ENCODE measurements around the gene MELK. TPM values are rescaled to one million over a fixed set of nuclear protein-coding genes. Genes with fewer than 3 reads are reported as not detected.
A peak's percentile ranks its signal among the peaks of the same experiment; 100 is the strongest.
"Not testable (repeated sequence)": the region's sequence is repeated elsewhere in the genome, so short reads cannot be mapped to it uniquely, and the experiment has no call there.

MELK gene
- polyA plus RNA-seq (ENCODE audit: insufficient read depth in 1 of 5, insufficient read length in 5 of 5, low replicate concordance in 1 of 5) = 10 to 100 TPM; 13.1 to 33.8 (median 19.9) TPM
- long read RNA-seq, donor 1, partial matches to known transcripts = 0 of 1 reads
- long read RNA-seq, donor 1, other reads (novel, unspliced or antisense) = 0 of 1 reads
- long read RNA-seq, donor 2, partial matches to known transcripts = 0 of 1 reads
- long read RNA-seq, donor 2, other reads (novel, unspliced or antisense) = 0 of 1 reads
- long read RNA-seq, donor 3 = 0 reads
- long read RNA-seq, donor 4 = 0 reads
- long read RNA-seq, donor 5, partial matches to known transcripts = 6 of 6 reads
- long read RNA-seq, donor 5, other reads (novel, unspliced or antisense) = 0 of 6 reads
- long read RNA-seq, donor 6 = 0 reads
- long read RNA-seq, donor 7 = 0 reads
- long read RNA-seq, donor 8 = 0 reads

DNA sequence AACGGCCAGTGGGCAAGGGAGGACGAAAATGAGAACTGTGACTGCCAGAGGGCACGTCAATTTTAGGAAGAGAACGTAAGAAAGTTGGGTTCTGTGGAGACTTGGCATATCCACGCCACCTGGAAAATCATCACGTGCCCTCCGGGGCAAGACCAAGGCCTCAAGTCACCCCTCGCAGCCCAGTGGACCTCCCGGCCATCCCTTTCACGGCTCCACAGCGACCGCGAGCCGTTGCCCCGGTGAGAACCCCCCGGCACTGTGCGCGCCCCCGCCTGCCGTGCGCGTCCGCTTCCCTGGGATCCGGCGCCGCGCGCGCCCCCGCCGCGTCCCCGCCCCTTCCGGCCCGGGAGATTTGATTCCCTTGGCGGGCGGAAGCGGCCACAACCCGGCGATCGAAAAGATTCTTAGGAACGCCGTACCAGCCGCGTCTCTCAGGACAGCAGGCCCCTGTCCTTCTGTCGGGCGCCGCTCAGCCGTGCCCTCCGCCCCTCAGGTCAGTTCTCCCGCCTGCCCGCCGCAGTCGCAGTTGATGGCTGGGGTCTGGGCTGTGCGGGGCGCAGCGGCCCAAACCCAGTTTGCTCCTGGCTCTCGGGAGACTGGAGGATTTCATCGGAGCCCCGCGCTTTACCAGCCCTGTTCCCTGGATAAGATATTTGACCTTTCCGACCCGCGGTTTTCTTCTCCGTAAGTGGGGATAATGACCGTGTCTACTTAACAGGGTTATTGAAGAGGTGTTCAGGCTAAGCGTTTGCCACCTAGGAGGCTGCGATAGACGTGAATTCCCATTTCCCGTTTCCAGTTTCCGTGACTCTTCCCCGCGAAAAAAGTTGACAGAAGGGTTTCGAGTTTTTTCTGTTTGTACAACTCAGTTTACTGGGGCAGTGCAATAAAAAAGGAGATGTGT, at the start of gene MELK:
Gene MELK, plus strand, starts transcription at position 381 of the 904 bp plus-strand sequence. CDS start 8,787 bp downstream, outside the sequence.
- peak; percentile 80 for DNase-seq

DNA sequence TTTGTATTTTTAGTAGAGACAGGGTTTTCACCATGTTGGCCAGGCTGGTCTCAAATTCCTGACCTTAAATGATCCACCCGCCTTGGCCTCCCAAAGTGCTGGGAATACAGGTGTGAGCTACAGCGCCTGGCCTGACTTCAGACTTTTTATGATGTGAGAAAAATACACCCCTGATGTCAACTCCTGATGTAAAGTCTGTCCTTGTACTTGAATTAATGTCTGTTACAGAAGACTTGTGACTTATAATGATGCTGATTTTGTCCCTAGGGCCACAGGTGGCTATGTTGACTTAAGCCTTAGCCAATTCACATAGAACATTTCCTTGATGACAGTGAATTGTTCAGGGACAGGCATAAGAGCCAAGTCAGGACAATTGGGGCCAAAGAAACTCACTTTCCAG, 42.5 kb upstream of the MELK start:
- DNase-seq = no peak

DNA sequence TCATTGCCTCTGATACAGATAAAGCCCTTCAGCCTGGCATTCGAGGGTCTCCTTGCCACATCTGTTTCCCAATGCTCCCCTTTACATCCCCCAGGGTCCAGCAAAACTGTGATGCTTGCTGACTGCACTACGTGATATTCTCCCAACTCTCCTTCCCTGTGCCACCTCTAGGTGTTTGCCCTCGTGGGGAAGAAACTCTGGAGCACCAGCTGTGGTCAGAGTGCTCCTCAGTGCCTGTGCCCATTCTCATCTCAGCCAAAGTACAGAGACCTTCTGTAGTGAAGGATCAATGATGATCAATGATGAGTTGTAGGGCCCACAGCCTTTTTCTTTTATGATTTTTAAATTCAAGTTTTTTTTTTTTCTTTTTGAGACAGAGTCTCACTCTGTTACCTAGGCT, 40.3 kb upstream of the MELK start:
- no peak for DNase-seq

DNA sequence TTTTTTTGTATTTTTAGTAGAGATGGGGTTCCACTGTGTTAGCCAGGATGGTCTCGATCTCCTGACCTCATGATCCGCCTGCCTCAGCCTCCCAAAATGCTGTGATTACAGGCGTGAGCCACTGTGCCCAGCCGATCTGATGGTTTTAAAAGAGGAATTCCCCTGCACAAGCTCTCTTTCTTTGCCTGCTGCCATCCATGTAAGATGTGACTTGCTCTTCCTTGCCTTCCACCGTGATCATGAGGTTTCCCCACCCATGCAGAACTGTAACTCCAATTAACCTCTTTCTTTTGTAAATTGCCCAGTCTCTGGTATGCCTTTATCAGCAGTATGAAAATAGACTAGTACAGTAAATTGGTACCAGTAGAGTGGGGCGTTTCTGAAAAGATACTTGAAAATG, 39.0 kb upstream of the MELK start:
- DNase-seq = not testable (repeated sequence)

DNA sequence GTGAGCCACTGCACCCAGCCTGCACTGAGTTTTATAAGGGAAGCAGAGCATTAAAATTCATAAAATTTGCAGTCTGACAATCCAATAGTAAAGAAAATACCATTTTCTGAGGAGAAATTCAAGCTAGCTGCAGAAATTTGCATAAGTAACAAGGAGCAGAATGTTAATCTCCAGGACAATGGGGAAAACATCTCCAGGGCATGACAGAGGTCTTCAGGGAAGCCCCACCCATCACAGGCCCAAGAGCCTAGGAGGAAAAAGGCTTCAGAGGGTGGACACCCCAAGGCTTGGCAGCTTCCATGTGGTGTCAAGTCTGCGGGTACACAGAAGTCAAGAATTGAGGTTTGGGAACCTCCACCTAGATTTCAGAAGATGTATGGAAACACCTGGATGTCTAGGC, 37.6 kb upstream of the MELK start:
- DNase-seq = no peak

DNA sequence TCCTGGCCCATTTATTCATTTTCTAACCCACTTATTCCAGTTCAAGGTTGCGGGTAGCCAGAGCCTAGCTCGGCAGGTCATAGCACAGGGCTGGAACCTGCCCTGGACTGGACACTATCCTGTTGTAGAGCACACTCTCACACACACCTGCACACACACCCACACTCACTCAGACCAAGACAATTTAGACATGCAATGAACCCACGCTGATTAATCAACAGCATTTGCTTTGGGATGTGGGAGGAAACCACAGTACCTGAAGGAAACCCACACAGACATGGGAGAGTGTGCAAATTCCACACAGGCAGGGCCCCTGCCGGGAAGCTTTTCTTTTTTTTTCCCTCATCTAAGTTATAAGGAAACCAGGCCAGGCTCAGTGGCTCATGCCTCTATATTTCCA, 34.8 kb upstream of the MELK start:
- no peak for DNase-seq

DNA sequence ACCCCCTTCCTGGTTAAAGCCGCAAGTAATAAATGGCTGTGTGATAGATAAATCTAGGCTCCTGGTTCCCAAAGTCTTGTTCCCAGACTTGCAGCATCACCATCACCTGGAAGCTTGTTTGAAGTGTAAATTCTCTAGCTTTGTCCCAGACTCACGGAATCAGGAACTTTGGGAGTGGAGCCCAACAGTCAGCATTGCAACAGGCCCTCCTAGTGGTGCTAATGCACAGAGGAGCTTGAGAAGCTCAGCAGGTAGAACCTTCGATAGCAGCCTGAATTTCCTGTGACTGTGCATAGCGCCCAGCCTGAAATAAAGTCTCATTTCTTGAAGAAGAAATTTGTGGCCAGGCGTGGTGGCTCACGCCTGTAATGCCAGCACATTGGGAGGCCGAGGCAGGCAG, 30.3 kb upstream of the MELK start:
- DNase-seq = no peak

DNA sequence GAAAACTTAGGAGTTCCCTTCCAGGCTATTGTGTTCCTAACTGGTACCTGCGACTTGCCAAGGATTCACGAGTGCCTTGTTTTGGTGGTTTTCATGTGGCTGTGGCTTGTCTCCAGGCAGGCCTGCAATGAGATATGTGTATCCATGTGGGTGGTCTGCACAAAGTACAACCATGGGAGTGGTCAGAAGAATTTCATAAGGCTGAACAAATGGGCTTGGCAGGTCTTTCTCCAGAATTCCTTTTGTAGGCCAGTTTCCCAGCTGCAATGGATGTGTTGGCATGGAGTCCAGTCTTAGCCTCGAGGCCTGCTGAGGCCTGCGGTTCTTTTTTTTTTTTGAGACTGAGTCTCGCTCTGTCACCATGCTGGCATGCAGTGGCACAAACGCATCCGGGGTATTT, 28.8 kb upstream of the MELK start:
- peak; percentile 41 to 59 for DNase-seq

DNA sequence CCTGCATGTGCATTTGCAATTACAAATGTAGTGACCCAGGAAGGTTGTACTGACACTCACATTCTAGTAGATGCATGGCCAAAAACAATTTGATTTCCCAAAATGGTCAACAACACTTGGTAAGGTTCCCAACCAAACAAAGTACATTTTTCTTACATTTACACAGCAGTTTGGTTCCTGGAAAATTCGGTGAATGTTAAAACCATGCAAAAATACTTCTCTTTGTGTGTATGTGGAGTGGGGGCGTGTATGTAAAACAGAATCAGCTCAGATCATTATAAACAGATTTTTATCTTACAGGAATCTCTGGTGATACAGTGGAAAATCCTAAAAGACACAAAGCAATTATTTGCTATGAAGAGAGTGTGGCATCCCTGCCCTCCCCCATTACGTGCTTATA, 25.1 kb upstream of the MELK start:
- DNase-seq = no peak

DNA sequence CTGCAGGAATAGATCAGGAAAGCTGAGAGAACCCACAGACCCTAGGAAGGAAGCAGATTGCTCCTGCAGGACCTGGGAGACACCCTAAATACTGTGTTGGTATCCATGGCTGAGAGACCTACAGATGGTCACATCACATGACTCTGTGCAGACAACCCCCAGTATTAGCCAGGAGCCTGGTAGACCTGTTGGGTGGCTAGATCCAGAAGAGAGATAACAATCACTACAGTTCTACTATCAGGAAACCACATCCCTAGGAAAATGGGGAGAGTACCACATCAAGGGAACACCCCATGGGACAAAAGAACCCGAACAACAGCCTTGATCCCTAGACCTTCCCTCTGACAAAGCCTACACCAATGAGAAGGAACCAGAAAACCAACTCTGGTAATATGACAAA, 24.2 kb upstream of the MELK start:
- no peak for DNase-seq

DNA sequence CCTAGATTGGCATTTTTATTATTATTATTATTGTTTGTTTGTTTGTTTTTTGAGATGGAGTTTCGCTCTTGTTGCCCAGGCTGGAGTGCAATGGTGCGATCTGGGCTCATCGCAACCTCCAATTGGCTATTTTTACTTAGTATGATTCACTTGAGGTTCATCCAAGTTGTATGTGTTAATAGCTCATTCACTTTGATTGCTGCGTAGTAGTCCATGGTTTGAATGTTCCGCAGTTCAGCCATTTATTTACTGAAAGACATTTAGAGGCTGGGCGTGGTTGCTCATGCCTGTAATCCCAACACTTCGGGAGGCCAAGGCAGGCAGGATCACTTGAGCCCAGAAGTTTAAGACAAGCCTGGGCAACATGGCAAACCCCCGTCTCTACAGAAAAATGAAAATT, 22.6 kb upstream of the MELK start:
- DNase-seq = no peak

DNA sequence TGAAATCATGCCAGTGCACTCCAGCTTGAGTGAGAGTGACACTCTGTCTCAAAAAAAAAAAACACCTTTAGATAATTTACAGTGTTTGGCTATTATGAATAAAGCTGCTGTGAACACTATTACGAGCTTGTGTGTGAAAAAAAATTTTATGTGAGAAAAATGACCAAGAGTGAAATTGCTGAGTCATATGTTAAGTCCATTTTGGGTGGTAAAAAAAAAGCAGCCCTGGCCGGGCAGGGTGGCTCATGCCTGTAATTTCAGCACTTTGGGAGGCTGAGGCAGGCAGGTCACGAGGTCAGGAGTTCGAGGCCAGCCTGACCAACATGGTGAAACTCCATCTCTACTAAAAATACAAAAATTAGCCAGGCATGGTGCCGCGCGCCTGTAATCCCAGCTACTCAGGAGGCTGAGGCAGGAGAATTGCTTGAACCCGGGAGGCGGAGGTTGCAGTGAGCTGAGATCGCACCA, 22.0 kb upstream of the MELK start:
- not testable (repeated sequence) for DNase-seq

DNA sequence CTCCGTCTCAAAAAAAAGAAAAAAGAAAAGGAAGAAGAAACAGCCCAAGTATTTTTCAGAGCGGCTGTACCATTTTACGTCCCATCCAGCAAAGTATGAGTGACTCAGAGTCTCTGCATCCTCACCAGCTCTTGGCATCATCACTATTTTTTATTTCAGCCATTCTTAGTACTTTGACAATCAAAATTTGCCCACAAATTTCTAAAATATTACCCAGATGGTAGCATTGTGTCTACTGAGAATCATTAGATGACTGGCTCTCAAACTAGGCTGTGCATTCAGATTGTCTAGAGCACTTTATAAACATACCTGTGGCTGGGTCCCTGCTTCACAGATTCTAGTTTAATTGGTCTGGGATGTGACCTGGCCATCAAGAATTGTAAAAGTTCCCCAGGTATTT, 21.6 kb upstream of the MELK start:
- DNase-seq = no peak

DNA sequence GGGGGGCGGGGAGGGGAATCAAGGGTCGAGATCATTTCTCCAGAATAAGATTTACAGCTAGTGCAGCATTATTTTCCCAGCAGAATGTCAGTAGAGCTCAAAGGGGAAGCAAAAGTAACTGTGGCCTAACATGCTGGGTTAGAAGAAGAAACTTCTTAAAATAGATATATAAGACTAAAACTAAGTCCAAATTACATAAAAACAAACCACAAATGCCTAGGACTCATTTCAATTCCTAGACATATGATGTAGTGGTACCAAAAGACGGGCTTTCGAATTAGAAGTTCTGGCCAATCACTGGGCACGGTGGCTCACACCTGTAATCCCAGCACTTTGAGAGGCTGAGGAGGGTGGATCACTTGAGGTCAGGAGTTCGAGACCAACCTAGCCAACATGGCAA, 20.8 kb upstream of the MELK start:
- no peak for DNase-seq

DNA sequence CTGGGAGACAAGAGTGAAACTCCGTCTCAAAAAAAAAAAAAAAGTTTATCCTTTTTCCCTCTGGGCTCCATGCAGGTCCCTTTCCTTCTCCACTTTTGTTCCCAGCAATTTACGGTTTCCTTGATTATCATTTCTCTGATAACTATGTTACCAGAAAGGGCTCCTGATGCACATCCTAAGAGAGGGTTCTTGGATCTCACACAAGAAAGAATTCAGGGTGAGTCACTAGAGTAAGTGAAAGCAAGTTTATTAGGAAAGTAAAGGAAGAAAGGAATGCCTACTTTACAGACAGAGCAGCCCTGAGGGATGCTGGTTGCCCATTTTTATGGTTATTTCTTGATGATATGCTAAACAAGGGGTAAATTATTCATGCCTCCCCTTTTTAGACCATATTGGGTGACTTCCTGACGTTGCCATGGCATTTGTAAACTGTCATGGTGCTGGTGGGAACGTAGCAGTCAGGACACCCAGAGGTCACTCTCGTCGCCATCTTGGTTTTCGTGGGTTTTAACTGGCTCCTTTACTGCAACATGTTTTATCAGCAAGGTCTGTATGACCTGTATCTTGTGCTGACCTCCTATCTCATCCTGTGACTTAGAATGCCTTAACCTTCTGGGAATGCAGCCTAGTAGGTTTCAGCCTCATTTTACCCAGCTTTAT, 13.5 kb upstream of the MELK start:
- no peak for DNase-seq

DNA sequence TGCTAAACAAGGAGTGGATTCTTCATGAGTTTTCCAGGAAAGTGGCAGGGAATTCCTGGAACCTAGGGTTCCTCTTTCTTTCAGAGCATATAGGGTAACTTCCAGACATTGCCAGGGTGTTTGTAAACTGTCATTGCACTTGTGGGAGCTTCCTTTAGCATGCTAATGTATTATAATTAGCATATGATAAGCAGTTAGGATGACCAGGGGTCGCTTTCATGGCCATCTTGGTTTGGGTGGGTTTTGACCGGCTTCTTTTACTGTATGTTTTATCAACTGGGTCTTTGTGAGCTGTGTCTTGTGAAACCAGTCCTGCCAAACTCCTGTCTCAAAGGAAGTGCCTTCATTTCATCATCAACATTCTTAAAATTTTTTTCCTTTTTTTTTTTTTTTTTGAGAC, 11.9 kb upstream of the MELK start:
- DNase-seq = no peak

DNA sequence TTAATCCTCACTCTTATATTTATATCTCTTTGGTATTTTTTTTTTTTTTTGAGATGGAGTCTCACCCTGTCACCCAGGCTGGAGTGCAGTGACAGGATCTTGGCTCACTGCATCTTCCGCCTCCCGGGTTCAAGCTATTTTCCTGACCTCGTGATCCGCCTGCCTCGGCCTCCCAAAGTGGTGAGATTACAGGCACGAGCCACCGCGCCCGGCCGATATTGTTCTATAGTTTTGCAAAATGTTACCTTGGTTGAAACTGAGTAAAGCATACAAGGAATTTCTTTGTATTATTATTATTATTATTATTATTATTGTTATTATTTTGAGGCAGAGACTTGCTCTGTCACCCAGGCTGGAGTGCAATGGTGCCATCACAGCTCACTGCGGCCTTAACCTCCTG, 9.9 kb upstream of the MELK start:
- DNase-seq = not testable (repeated sequence)

DNA sequence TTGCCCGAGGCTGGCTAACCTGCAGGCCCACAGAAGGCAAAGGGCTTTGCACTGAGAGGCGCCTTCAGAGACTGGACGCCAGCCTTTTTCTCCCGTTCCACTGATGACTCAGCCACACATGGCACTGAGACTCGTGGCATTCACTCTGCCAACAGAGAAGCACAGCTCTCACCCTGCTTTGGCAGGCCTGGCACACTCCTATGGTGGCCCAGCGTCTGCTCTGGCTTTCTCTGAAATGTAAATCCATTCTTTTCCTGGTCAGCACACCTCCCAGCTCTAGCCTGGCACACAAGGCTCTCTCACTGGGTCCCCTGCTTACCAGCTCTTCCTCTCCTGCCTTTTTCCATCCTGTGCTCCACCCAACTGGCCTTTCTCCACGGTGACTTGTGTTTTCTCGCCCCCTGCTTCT, 5.9 kb upstream of the MELK start:
- DNase-seq = no peak

DNA sequence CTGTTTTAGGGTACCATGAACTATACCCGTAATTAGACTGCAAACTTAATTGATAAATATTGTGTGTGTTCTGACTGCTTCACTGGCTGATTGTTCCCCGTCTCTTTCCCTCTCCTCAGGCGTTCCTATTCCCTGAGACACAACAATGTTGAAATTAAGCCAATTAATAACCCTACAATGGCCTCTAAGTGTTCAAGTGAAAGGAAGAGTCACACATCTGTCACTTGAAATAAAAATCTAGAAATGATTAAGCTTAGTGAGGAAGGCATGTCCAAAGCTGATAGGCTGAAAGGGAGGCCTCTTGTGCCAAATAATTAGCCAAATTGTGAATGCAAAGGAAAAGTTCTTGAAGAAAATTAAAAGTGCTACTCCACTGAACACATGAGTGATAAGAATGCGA, 4.0 kb upstream of the MELK start:
- DNase-seq = not testable (repeated sequence)

DNA sequence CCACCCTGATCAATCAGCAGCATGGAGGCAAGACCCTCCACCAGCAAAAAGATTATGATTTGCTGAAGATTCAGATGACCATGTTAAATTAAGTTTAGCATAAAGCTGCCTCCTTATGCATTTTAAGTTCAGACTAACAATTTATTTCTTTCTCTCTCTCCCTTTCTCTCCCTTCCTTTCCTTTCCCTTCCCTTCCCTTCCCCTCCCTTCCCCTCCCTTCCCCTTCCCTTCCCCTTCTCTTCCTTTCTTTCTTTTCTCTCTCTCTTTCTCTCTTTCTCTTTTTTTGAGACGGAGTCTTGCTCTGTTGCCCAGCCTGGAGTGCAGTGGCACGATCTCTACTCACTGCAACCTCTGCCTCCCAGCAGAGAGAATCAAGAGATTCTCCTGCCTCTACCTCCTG, 1.4 kb upstream of the MELK start:
- DNase-seq = no peak

DNA sequence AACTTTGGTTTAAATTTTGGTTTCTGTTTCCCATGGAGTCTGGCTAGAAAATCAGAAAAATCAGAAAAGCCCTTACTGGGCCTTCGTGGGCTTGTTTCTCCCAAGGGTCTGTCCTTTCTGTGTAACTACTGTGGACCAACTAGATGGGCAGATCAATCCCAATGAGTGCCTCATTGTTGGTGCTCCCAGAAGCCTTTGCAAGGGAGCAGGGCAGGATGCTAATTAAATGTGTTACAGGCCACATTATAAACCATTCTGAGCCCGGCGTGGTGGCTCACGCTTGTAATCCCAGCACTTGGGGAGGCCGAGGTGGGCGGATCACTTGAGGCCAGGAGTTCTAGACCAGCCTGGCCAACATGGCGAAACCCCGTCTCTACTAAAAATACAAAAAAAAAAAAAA, 1.4 kb downstream of the MELK start:
- DNase-seq = not testable (repeated sequence)

DNA sequence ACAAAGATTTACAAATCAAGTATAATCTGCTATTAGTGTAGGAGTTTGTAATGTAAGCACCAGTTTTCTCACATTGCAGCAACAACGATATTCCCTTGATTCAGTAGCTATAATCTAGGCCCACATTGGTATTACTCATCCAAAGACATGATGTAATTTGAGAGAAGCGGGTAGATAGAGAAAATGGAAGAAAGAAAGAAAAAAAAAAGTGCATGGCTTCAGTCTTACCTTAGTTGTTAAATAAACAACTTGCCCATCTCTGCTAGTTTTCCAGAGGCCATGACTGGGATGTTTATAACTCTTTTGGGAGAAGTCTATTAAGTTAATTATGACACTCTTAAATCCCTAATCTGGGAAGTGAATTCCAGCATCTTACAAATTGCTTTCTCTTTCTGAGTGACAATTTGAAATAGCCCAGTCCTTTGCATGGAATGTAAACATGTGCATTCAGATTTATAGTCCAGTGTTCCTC, 2.8 kb downstream of the MELK start:
- DNase-seq = no peak

Measured in right lung (tissue), 10 donors.